GM12865 (cell line): ENCODE measurements around the gene NOTCH1.

Source experiments
- DNase-seq: peaks from one replicate; pipeline ENCODE4 v3.0.0; 2010; ENCODE audit warnings: low read depth
- H3K4me3 ChIP-seq: 2 replicates; pipeline ENCODE4 v1.5.1; 2011; ENCODE audit warnings: mild to moderate bottlenecking, low read depth, low read length, control low read depth
- TF ChIP-seq, protein P1 (sequence below): IDR thresholded peaks from 2 replicates; pipeline ENCODE4 v1.5.1; 2011; ENCODE audit warnings: low read length, control low read depth, low read depth, inconsistent platforms; ENCODE audit not compliant: insufficient read depth; ENCODE audit errors: missing control alignments

NOTCH1 gene

DNA sequence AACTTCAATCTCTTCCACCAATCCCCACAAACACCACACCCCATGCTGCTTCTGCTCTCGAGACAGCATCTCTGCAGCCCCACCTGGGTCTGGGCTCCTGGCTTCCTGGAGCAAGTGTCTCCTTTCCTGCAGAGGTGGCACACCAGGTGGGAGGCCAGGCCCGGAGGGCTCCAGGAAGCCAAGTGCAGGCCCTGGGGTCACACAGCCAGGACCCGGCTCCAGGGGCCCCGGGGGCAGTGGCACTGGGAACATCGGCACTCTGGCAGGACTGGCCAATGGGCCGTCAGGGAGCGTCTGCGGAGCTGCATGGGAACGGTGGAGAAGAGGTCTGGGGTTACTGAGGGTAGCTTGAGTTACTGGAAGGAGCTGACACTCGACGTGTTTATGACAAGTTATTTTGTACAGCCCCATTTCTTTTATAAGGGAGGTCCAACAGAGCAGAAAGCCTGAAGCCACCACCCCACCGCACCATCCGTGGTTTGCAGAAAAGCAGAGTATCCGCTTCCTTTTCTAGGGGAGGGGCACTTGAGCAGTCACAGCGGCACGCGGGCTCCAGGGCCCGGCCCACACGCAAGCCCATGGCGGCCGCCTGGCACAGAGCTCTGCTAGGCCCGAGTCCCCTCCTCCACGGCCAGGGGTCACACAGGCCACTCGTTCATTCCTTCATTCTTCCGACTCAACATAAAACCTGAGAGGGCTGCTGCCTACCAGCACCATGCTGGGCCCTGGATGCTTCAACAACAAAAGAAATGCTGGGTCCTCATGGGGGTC is 91.6 kb downstream of the NOTCH1 start:
- DNase-seq: no peak
- TF ChIP-seq, protein P1, sequence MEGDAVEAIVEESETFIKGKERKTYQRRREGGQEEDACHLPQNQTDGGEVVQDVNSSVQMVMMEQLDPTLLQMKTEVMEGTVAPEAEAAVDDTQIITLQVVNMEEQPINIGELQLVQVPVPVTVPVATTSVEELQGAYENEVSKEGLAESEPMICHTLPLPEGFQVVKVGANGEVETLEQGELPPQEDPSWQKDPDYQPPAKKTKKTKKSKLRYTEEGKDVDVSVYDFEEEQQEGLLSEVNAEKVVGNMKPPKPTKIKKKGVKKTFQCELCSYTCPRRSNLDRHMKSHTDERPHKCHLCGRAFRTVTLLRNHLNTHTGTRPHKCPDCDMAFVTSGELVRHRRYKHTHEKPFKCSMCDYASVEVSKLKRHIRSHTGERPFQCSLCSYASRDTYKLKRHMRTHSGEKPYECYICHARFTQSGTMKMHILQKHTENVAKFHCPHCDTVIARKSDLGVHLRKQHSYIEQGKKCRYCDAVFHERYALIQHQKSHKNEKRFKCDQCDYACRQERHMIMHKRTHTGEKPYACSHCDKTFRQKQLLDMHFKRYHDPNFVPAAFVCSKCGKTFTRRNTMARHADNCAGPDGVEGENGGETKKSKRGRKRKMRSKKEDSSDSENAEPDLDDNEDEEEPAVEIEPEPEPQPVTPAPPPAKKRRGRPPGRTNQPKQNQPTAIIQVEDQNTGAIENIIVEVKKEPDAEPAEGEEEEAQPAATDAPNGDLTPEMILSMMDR: no peak
- no peak overlapping the region for H3K4me3 ChIP-seq

DNA sequence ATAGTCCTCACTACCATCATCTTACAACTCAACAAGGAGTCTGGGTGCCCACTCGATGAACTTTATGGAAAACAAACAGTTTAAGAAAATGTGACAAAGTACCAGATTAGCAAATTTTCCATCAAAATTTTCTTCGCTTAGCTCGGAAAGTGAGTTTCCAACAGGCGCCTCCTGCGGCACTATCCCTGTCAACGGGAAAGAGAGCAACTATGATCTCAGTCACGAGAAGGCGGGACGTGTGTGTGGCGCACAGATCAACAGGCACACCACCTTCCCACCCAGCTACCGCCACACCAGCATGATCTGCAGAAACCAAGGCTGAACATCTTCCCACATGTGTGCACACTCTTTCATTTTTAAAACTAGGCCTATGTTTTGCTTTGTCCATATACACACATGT is 92.5 kb downstream of the NOTCH1 start:
- no peak overlapping the region for H3K4me3 ChIP-seq
- TF ChIP-seq, protein P1: no peak
- no peak for DNase-seq

- DNase-seq: no peak
- H3K4me3 ChIP-seq: no peak overlapping the region
Observed at GRCh38 chr9:136451221-136451877, 94.5 kb downstream of the NOTCH1 start.

DNA sequence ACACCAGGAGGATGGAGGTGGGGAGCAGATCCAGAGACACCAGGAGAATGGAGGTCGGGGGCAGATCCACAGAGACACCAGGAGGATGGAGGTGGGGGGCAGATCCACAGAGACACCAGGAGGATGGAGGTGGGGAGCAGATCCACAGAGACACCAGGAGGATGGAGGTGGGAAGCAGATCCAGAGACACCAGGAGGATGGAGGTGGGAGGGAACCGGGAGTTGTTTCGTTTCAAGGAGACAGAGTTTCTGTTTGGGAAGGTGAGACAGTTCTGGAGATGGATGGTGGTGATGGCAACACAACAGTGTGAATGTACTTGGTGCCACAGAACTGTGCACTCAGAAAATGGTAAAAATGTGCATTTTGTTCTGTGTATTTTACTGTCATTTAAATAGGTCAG is 97.2 kb downstream of the NOTCH1 start:
- TF ChIP-seq, protein P1: no peak
- no peak for DNase-seq
- H3K4me3 ChIP-seq: no peak overlapping the region

More at GRCh38 chr9:136451221-136451877, 94.5 kb downstream of the NOTCH1 start:
- TF ChIP-seq, protein P1: no peak

- DNase-seq: no peak
- H3K4me3 ChIP-seq: no peak overlapping the region
- TF ChIP-seq, protein P1: no peak
Observed at GRCh38 chr9:136447173-136447778, 98.6 kb downstream of the NOTCH1 start.

DNA sequence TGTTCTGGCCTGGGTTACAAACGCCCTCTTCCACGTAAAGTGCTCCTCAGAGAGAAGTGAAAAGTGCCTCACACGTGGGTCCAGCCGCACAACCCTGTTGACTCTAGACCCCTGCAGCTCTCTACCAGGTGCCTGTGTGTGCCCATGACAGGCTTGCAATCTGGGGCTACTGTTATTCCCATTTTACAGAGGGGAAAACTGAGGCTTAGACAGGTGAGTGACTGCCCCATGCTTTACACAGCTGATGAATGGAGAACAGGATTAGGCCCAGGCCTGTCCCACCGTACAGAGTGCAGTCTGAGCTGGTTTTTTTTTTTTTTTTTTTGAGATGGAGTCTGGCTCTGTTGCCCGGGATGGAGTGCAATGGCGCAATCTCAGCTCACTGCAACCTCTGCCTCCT is 100.0 kb downstream of the NOTCH1 start:
- no peak overlapping the region for H3K4me3 ChIP-seq
- TF ChIP-seq, protein P1: no peak
- no peak for DNase-seq
